ENCODE data around the gene CREM. TPM values are rescaled to one million over a fixed set of nuclear protein-coding genes. Genes with fewer than 3 reads are reported as not detected.

CREM gene
- polyA plus RNA-seq, 1 of the 3 experiments (the other 2 are of a cell fraction): 41.4 TPM

DNA sequence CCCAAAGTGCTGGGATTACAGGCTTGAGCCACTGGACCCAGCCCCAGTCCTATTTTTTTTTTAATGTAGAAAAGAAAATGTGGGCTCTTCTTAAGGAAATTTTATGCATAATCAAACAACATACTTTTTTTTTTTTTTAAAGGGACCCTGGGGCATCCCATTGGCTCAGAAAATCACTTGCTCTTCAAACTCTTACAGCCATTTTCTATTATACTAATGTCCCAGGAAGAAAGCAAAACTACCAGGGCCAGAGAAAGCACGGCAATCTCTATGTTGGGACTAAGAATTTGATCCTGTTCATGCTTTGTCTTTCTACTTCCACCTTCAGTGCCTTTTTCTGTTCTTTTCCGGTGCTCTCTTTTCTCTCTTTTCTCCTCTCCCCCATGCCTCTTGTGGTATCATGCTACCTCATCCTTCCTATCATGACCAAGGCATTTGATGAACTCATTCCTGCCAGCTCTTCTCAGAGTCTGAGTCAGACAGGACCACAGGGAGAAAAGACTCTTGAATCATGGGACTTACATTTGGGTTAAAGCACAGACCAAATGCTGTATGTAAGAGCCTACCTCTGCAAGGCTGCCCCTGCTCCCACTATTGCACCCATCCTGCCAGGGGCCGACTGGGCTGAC lies 133.2 kb downstream of the CREM start (continued):
- TF ChIP-seq GABPA (IDR thresholded peaks at IDR 0.05; ENCODE audit: low read depth): no peak
- TF ChIP-seq NFIC (IDR thresholded peaks at IDR 0.05; ENCODE audit: borderline replicate concordance): peak; percentile 36; the same call in 1 of the 2 replicates
- TF ChIP-seq RCOR1 (IDR thresholded peaks at IDR 0.05; ENCODE audit: low read length): no peak
- TF ChIP-seq NRF1 (IDR thresholded peaks at IDR 0.05; ENCODE audit: low read depth, low read length): no peak
- TF ChIP-seq, protein P1, sequence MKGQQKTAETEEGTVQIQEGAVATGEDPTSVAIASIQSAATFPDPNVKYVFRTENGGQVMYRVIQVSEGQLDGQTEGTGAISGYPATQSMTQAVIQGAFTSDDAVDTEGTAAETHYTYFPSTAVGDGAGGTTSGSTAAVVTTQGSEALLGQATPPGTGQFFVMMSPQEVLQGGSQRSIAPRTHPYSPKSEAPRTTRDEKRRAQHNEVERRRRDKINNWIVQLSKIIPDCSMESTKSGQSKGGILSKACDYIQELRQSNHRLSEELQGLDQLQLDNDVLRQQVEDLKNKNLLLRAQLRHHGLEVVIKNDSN (IDR thresholded peaks at IDR 0.05; ENCODE audit: borderline replicate concordance, low read depth): 0 out of 2 replicates have a peak, but pooled peaks have one; percentile 19
- TF ChIP-seq, protein P2, sequence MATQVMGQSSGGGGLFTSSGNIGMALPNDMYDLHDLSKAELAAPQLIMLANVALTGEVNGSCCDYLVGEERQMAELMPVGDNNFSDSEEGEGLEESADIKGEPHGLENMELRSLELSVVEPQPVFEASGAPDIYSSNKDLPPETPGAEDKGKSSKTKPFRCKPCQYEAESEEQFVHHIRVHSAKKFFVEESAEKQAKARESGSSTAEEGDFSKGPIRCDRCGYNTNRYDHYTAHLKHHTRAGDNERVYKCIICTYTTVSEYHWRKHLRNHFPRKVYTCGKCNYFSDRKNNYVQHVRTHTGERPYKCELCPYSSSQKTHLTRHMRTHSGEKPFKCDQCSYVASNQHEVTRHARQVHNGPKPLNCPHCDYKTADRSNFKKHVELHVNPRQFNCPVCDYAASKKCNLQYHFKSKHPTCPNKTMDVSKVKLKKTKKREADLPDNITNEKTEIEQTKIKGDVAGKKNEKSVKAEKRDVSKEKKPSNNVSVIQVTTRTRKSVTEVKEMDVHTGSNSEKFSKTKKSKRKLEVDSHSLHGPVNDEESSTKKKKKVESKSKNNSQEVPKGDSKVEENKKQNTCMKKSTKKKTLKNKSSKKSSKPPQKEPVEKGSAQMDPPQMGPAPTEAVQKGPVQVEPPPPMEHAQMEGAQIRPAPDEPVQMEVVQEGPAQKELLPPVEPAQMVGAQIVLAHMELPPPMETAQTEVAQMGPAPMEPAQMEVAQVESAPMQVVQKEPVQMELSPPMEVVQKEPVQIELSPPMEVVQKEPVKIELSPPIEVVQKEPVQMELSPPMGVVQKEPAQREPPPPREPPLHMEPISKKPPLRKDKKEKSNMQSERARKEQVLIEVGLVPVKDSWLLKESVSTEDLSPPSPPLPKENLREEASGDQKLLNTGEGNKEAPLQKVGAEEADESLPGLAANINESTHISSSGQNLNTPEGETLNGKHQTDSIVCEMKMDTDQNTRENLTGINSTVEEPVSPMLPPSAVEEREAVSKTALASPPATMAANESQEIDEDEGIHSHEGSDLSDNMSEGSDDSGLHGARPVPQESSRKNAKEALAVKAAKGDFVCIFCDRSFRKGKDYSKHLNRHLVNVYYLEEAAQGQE (IDR thresholded peaks at IDR 0.05; ENCODE audit: low read depth, low read length): peak; percentile 52; the same call in 1 of the 2 replicates

DNA sequence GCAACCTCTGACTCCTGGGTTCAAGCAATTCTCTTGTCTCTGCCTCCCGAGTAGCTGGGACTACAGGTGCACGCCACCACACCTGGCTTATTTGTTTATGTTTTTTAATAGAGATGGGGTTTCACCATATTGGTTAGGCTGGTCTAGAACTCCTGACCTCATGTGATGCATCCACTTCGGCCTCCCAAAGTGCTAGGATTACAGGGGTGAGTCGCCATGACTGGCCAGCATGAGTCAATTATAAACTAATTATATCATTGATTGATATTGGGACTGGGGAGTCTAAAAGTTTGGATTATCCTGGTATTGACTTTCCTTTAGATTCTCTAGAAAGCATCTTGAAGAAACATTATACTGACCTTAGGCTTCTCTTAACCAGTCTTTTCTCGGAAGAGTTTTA lies 135.8 kb downstream of the CREM start:
- H3K4me2 ChIP-seq: no peak overlapping the region
- H3K4me3 ChIP-seq (ENCODE audit: low read depth in 2 of 2, low read length in 1 of 2): no peak overlapping the region
- no peaks in the 10 kb centered on the region for H3K36me3 ChIP-seq (replicated peaks in 1 of 2; ENCODE audit: control insufficient read depth in 1 of 2, insufficient read depth in 2 of 2, low read length in 1 of 2)
- H3K4me1 ChIP-seq (ENCODE audit: control insufficient read depth in 1 of 2, insufficient read depth in 2 of 2, low read depth in 1 of 2, low read length in 1 of 2): no peaks in the 10 kb centered on the region
- H2AFZ ChIP-seq (ENCODE audit: low read depth): no peak overlapping the region
- ChIA-PET CTCF (no interaction called here), POLR2A (no interaction called here)
- no peaks in the 10 kb centered on the region for H3K27me3 ChIP-seq (ENCODE audit: insufficient read depth)
- TF ChIP-seq POLR2AphosphoS5 (IDR thresholded peaks at IDR 0.05; ENCODE audit: low read depth, low read length) (no peak), MXI1 (IDR thresholded peaks at IDR 0.05; ENCODE audit: low read depth, low read length) (no peak), ELF1 (IDR thresholded peaks at IDR 0.05) (no peak), RFX5 (IDR thresholded peaks at IDR 0.05; ENCODE audit: low read length) (no peak), EZH2phosphoT487 (IDR thresholded peaks at IDR 0.05; ENCODE audit: borderline replicate concordance, low read depth) (no peak), RAD21 (IDR thresholded peaks at IDR 0.05; ENCODE audit: low read length) (no peak), TCF12 (IDR thresholded peaks at IDR 0.05) (no peak), GABPA (IDR thresholded peaks at IDR 0.05; ENCODE audit: low read depth) (no peak), FOXJ3 (CRISPR knock-in tag; IDR thresholded peaks at IDR 0.05) (no peak)
- TF ChIP-seq, protein P3, sequence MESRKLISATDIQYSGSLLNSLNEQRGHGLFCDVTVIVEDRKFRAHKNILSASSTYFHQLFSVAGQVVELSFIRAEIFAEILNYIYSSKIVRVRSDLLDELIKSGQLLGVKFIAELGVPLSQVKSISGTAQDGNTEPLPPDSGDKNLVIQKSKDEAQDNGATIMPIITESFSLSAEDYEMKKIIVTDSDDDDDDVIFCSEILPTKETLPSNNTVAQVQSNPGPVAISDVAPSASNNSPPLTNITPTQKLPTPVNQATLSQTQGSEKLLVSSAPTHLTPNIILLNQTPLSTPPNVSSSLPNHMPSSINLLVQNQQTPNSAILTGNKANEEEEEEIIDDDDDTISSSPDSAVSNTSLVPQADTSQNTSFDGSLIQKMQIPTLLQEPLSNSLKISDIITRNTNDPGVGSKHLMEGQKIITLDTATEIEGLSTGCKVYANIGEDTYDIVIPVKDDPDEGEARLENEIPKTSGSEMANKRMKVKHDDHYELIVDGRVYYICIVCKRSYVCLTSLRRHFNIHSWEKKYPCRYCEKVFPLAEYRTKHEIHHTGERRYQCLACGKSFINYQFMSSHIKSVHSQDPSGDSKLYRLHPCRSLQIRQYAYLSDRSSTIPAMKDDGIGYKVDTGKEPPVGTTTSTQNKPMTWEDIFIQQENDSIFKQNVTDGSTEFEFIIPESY (IDR thresholded peaks at IDR 0.05; ENCODE audit: borderline replicate concordance, low read depth): no peak
- H3K9me3 ChIP-seq: peaks cover 8% of the 10 kb centered on the region; the same call in 1 of the 2 replicates
- no peaks in the 10 kb centered on the region for H3K9me2 ChIP-seq
- H3K9ac ChIP-seq: no peak overlapping the region
- H4K20me1 ChIP-seq (ENCODE audit: insufficient read depth): no peaks in the 10 kb centered on the region
- H3K79me2 ChIP-seq (ENCODE audit: insufficient read depth): no peaks in the 10 kb centered on the region
- H3K27ac ChIP-seq (ENCODE audit: low read depth in 2 of 2, low read length in 1 of 2): no peak overlapping the region
- H3F3A ChIP-seq (replicated peaks; ENCODE audit: insufficient read depth): peaks cover 13% of the 10 kb centered on the region
- no peak for DNase-seq
- 96% methylated on average over 5 of the region's 5 CpGs for WGBS (ENCODE audit: low lambda C conversion rate)

Small RNA genes lying within 50 kb of the gene (small RNA-seq; reads per million reads assigned to genes)
- gene MIR3611 (0.46 to 72.2 (median 16.3) reads per million in 7 experiments), gene RNU6-1167P (0 to 2.9 (median 0) reads per million in 7 experiments), gene RNU6-794P (0 reads per million in 7 experiments), gene RNU7-77P (0 reads per million in 7 experiments)

Other genes starting within 250 kb of the CREM start
- 13.1 and 15.0 TPM in 2 replicates for gene CUL2, start 36.5 kb upstream of the CREM start, polyA plus RNA-seq (2012; rRNA removed)
- 29.4 and 35.7 TPM in 2 replicates for gene CCNY, start 209.7 kb downstream of the CREM start, polyA plus RNA-seq (2012; rRNA removed)